ENCODE data around the gene LPP.

DNA sequence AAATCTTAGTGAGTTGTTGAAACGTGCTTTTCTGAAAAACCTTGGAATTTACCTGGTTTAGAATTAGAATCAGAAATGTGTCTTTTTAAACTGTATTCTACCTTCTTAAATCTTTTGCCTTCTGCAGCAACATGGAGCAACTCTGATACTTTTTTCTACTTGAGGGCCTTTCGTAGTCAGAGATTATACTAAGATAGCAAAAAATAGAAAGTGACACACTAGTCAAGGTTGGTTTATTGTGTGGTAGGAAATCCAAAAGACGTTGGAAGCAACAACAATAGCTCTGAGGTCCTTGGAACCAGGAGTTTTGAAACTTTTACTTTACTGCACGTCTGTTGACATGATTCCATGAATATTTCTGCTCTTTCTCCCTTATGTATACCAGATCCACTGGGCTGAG lies 294.9 kb downstream of the LPP start:
- TF ChIP-seq GATA3 (IDR thresholded peaks at IDR 0.05; ENCODE audit: low read depth, low read length): no peak
- no peak for TF ChIP-seq GATA2 (IDR thresholded peaks at IDR 0.05; ENCODE audit: low read depth, low read length)

Measured in SH-SY5Y (cell line).